Stomach (tissue), 9 donors: Measurements from ENCODE around the gene CPE. TPM values are rescaled to one million over a fixed set of nuclear protein-coding genes. Genes with fewer than 3 reads are reported as not detected.

Experiments used
- DNase-seq, 2 donors: peaks; one replicate each; pipeline versions ENCODE4 v3.0.0 to v3.0.0-alpha.2; 2013 to 2019
- H3K27ac ChIP-seq, 5 donors: fragments of 200-600 bp in 4 of 5; sonication (generic) in 4 of 5; one replicate each; pipeline ENCODE4 v1.5.1; 2013 to 2019; ENCODE audit warnings: mild to moderate bottlenecking in 1 of 5, moderate library complexity in 1 of 5
- H3K27me3 ChIP-seq, 3 donors: fragments of 200-600 bp; sonication (generic); one replicate each; pipeline ENCODE4 v1.5.1; 2017 to 2019; ENCODE audit warnings: mixed run types in 1 of 3
- H3K36me3 ChIP-seq, 4 donors: fragments of 200-600 bp; sonication (generic); 1 replicate in 3 of 4; 2 replicates in 1 of 4; pipeline ENCODE4 v1.5.1; 2016 to 2019
- H3K4me1 ChIP-seq, 4 donors: fragments of 200-600 bp; sonication (generic); one replicate each; pipeline ENCODE4 v1.5.1; 2016 to 2019
- H3K4me3 ChIP-seq, 4 donors: fragments of 200-600 bp; sonication (generic) in 3 of 4; one replicate each; pipeline ENCODE4 v1.5.1; 2016 to 2019; ENCODE audit warnings: mild to moderate bottlenecking in 1 of 4
- H3K9me3 ChIP-seq, 4 donors: fragments of 200-600 bp; sonication (generic); one replicate each; pipeline ENCODE4 v1.5.1; 2016 to 2019
- CTCF ChIP-seq, 7 experiments: fragments of 450-650 bp in 4 of 7; fragments of 200-600 bp in 3 of 7; sonication (generic) in 3 of 7; IDR thresholded peaks; one replicate each; pipeline ENCODE4 v1.5.1; 2016 to 2019; ENCODE audit warnings: antibody characterized with exemption in 7 of 7, control low read depth in 2 of 7, mild to moderate bottlenecking in 1 of 7
- EP300 ChIP-seq: sonication (generic); formaldehyde crosslinking; IDR thresholded peaks from one replicate; pipeline ENCODE4 v1.6.1; 2017; ENCODE audit warnings: antibody characterized with exemption
- POLR2A ChIP-seq, 4 donors: fragments of 450-650 bp; IDR thresholded peaks; one replicate each; pipeline ENCODE4 v1.6.1; 2016; ENCODE audit warnings: antibody characterized with exemption in 4 of 4, control low read depth in 2 of 4, mild to moderate bottlenecking in 1 of 4, moderate library complexity in 1 of 4
- POLR2AphosphoS5 ChIP-seq, 3 donors: sonication (generic); formaldehyde crosslinking; IDR thresholded peaks; one replicate each; pipeline ENCODE4 v1.6.1; 2016; ENCODE audit warnings: antibody characterized with exemption in 3 of 3
- WGBS, 5 donors: extraction: QIAGEN DNeasy Blood & Tissue Kit in 3 of 5; methylation state at CpG; one replicate each; pipeline versions ENCODE4 v1.1.5 to v1.1.7; 2013 to 2018; 5-methylcytosine and 5-hydroxymethylcytosine counted together
- intact Hi-C: fragments of 100-400 bp; cut with DNase I; formaldehyde crosslinking; loops from one replicate; pipeline ENCODE4 v1.15.1; 2023; ENCODE audit warnings: low total_unique reads
- polyA plus RNA-seq, 3 donors: library from polyadenylated mRNA; stranded (reverse); fragments of 200-250 nt; gene quantifications; one replicate each; pipeline ENCODE4 v1.2.3, GENCODE V29; 2013
- total RNA-seq, 5 donors: library from RNA; depleted of rRNA; stranded (reverse); fragments of >200 nt; gene quantifications; one replicate each; pipeline versions ENCODE4 v1.1.0 to v1.2.3, GENCODE V29; 2014 to 2016
- donor health status: healthy with polysubstance abuse.
- donor health status: Bipolar disorder and iron deficiency.
- donor health status: healthy.

The CPE gene
- total and polyA plus RNA-seq, 8 donors: 8.8 to 143 (median 30.4) TPM

DNA sequence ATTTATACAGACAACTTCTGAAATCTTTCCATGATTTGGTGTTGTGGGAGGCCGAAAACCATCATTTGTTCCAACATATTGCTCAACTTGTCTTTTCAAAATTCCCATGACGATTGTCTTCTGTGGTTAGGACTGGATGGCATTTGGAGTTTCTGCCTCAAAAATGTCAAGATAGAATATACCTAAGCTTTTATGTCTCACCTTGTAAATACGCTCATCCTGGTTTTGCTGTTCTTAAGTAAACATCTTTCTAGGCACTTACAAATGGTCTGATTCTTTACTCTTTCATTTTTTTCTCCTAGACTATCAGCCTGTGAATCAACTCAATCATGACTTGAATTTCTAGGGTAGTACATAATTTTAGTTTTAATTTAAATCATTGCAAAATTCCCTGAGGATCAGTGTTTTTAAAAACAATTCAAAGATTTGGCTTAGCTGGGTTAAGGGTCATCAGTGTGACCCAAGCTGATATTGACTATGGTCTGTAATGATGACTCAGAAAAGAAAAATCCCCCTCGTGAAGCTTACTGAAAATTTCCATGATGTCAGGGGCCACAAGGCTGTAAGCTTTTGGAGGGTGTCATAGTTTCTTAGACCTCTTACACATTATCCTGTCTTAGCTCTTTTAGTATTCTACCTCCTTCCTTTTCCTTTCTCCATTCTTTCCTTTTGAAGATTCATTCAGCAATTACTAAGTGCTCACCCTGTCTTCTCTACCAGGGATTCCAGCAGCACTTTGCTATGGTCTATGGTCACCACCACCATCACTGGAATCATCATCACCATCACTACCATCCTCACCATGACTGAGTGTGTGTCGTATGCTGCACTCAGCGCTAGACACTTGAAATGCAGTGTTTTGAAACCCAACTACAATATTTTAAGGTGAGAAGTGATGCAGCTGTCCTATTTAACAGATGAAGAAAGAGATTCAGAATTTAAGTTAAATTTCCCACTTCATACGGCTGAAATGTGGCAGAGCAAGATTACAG lies 124.4 kb downstream of the CPE start:
- H3K36me3 ChIP-seq: no peaks in the 10 kb centered on the region
- peak in 1 of 2 donors; percentile 53 for DNase-seq
- peaks cover 0 to 21% (median 7%) of the 10 kb centered on the region in 4 donors for H3K4me1 ChIP-seq
- H3K27me3 ChIP-seq: no peaks in the 10 kb centered on the region
- intact Hi-C loops: no loop called here
- no peak for TF ChIP-seq POLR2AphosphoS5 (IDR thresholded peaks at IDR 0.05)
- peak overlapping the region in 1 of 5 donors; percentile 8 for H3K27ac ChIP-seq
- 71 to 79% (median 75%) methylated on average over 7 of the region's 7 CpGs for WGBS, 5 donors
- H3K9me3 ChIP-seq: no peaks in the 10 kb centered on the region
- no peak overlapping the region for H3K4me3 ChIP-seq

- 37 to 67% (median 59%) methylated on average over 3 of the region's 3 CpGs for WGBS, 5 donors
- DNase-seq: peak in 1 of 2 donors; percentile 17
- no peaks in the 10 kb centered on the region for H3K36me3 ChIP-seq
- H3K4me1 ChIP-seq: peaks cover 0 to 21% (median 7%) of the 10 kb centered on the region in 4 donors
- no peak overlapping the region for H3K4me3 ChIP-seq
- no peaks in the 10 kb centered on the region for H3K9me3 ChIP-seq
- H3K27ac ChIP-seq: peak overlapping the region in 1 of 5 donors; percentile 8
- no peak for TF ChIP-seq CTCF (IDR thresholded peaks at IDR 0.05)
- no peak for TF ChIP-seq POLR2A (IDR thresholded peaks at IDR 0.05)
- TF ChIP-seq EP300: no peak
- no peak for TF ChIP-seq POLR2AphosphoS5 (IDR thresholded peaks at IDR 0.05)
- intact Hi-C loops: no loop called here
- H3K27me3 ChIP-seq: no peaks in the 10 kb centered on the region
Observed at GRCh38 chr4:165504184-165504583, 125.4 kb downstream of the CPE start.

DNA sequence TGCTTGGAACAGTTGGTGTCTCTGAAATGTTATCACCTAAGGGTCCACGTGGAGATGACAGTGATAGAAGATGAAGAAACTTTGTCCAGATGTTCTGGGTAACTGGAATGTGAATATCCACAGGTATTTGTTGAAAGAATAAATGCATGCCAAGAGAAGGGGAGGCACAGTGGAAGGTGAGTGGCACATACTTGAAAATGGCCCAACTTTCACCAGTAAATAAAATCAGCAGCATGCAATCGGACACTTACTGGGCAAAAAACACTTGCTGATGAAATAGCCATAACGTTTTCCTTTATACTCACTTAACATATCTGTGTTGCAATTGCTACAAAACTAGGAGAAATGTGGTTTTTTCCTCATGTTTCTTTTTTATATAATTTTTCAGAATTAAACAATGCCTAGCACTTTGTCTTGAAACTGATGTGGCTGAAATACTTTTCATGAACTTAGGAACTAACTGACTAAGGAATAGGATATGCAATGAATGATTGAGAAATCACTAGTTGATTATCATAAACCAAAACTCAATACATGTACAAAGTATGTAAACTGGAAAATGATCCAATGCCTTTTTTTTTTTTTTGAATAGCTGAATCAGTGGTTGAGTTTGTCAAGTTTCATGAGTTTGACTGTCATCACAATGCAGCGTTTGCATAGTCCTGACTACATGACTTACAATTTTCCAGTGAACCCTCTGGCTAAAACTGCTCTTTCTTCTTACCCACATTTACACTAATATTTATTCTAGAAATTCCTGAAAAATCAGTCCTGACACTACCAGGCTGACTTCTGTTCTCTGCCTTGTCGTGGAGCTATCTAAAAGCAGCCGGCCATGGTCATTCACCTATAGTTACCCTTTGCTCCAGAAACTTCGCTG lies 127.4 kb downstream of the CPE start:
- peak in 1 of 2 donors; percentile 30 for DNase-seq
- Histone ChIP-seq H3K27ac (peak overlapping the region in 2 of 5 donors; percentile 27 to 39), H3K4me1 (peaks cover 0 to 21% (median 9%) of the 10 kb centered on the region in 4 donors), H3K4me3 (no peak overlapping the region), H3K36me3 (no peaks in the 10 kb centered on the region), H3K27me3 (no peaks in the 10 kb centered on the region), H3K9me3 (no peaks in the 10 kb centered on the region)
- TF ChIP-seq EP300: no peak
- no peak for TF ChIP-seq POLR2A (IDR thresholded peaks at IDR 0.05)
- no peak for TF ChIP-seq CTCF (IDR thresholded peaks at IDR 0.05)
- no peak for TF ChIP-seq POLR2AphosphoS5 (IDR thresholded peaks at IDR 0.05)
- 26 to 37% (median 37%) methylated on average over 7 of the region's 7 CpGs for WGBS, 5 donors
- intact Hi-C loops: no loop called here

DNA sequence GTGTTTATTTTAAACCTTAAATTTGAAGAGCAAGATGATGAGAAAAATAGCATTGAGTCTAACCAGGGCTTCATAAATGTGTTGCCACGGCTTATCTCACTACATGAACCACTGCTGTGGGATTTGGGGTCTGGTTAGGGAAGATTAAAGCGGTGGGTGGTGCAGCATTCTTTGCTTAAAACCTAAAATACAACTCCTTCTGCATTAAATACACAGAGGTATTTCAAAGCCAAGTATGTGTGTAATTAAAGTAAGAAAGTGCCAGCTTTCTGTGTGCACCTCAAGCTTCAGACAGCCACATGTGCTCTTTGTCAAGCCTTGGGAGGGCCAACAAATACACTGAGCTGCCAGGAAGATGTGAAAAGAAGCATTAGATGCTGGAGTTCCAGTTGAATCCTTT lies 128.0 kb downstream of the CPE start:
- 32 to 61% (median 35%) methylated on average over 2 of the region's 2 CpGs for WGBS, 5 donors
- H3K27me3 ChIP-seq: no peaks in the 10 kb centered on the region
- H3K27ac ChIP-seq: peak overlapping the region in 2 of 5 donors; percentile 27 to 39
- intact Hi-C loops: no loop called here
- TF ChIP-seq POLR2AphosphoS5 (IDR thresholded peaks at IDR 0.05) (no peak), POLR2A (IDR thresholded peaks at IDR 0.05) (no peak), CTCF (IDR thresholded peaks at IDR 0.05) (no peak), EP300 (no peak)
- H3K36me3 ChIP-seq: no peaks in the 10 kb centered on the region
- H3K4me1 ChIP-seq: peaks cover 0 to 23% (median 9%) of the 10 kb centered on the region in 4 donors
- peak in 1 of 2 donors; percentile 45 for DNase-seq
- no peaks in the 10 kb centered on the region for H3K9me3 ChIP-seq
- no peak overlapping the region for H3K4me3 ChIP-seq
